Measurements from ENCODE around the gene RAB27A.
A peak's percentile ranks its signal among the peaks of the same experiment; 100 is the strongest.

The RAB27A gene

DNA sequence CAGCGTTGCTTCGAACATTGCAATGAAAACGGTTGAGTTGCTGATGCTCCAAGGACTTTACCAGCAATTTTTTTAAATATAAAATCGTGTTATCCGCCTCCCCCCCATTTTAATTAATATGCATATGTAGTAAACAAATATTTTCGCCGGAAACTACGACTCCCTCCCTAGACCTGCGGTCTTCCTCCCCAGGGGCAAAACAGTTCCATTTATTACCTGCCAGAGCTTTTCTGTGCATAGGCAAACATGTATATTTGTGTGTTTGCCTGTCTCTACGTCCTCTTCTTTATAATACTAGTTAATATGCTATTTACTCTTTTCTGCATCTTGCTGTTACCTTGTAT lies 92.3 kb downstream of the RAB27A start:
- peak overlapping the region; percentile 78 for H3K4me3 ChIP-seq (ENCODE audit: low read depth, low read length)
- DNase-seq (ENCODE audit: low read depth): no peak
- TF ChIP-seq POLR2A (IDR thresholded peaks at IDR 0.05; ENCODE audit: extremely low read depth, insufficient read length): no peak
- TF ChIP-seq, protein P1, sequence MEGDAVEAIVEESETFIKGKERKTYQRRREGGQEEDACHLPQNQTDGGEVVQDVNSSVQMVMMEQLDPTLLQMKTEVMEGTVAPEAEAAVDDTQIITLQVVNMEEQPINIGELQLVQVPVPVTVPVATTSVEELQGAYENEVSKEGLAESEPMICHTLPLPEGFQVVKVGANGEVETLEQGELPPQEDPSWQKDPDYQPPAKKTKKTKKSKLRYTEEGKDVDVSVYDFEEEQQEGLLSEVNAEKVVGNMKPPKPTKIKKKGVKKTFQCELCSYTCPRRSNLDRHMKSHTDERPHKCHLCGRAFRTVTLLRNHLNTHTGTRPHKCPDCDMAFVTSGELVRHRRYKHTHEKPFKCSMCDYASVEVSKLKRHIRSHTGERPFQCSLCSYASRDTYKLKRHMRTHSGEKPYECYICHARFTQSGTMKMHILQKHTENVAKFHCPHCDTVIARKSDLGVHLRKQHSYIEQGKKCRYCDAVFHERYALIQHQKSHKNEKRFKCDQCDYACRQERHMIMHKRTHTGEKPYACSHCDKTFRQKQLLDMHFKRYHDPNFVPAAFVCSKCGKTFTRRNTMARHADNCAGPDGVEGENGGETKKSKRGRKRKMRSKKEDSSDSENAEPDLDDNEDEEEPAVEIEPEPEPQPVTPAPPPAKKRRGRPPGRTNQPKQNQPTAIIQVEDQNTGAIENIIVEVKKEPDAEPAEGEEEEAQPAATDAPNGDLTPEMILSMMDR (IDR thresholded peaks at IDR 0.05; ENCODE audit: low read depth, low read length): no peak
- TF ChIP-seq, protein P2, sequence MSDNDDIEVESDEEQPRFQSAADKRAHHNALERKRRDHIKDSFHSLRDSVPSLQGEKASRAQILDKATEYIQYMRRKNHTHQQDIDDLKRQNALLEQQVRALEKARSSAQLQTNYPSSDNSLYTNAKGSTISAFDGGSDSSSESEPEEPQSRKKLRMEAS (IDR thresholded peaks at IDR 0.05; ENCODE audit: low read depth, low read length): no peak
- no peak for TF ChIP-seq MYC (IDR thresholded peaks at IDR 0.05; ENCODE audit: low read depth, low read length)

DNA sequence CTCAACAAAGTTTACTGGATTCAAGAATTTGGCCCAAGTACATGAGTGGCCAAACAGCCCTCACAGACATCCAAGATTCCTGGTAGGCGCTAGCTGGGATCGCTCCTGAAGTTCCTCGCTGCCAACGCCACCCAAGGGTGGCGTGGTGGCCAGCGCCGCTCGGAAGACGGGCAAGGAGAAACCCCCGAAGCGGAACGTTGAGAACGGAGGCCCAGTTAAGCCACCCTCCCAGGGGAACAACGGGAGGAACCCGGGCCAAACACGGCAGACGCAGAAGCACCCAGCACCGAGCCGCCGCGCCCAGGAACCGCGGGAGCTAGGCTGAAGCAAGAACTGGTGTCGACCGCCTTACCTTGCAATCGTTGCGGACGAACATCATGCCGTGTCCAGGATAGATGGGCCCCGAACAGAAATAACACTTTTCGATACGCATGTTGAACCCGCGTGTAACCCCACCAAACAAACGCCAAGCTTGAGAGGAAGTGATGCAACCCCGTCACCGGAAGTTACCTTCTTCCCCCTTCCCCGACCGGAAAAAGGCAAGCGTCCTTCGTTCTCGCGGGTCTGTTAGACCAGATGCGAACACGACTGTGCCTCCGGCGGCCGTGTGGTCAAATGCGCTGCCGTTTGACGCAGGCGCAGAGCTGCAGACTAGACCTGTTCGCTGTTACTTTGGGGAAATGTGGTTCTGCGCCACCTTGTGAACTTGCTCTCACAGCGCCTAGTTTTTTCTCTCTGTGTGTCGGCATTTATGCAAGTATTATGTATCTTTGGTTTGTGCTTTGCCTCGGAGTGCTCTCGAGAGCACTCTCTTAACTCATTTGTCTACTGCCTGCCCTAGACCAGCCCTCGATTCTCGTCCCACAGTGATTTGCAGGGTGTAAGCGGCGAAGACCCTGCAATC lies 92.9 kb downstream of the RAB27A start, which contains the start of gene RSL24D1:
Gene RSL24D1, minus strand, starts transcription at position 484 of the 904 bp plus-strand sequence. Its CDS starts 51 bp downstream, at position 433.
- H3K4me3 ChIP-seq (ENCODE audit: low read depth, low read length): peak within 1 kb of the TSS; percentile 78
- TF ChIP-seq, protein P1 (IDR thresholded peaks at IDR 0.05; ENCODE audit: low read depth, low read length): peak; percentile 16
- TF ChIP-seq MYC (IDR thresholded peaks at IDR 0.05; ENCODE audit: low read depth, low read length) (peak; percentile 96), POLR2A (IDR thresholded peaks at IDR 0.05; ENCODE audit: extremely low read depth, insufficient read length) (peak; percentile 93)
- TF ChIP-seq, protein P2 (IDR thresholded peaks at IDR 0.05; ENCODE audit: low read depth, low read length): peak; percentile 88
- DNase-seq (ENCODE audit: low read depth): peak; percentile 99

DNA sequence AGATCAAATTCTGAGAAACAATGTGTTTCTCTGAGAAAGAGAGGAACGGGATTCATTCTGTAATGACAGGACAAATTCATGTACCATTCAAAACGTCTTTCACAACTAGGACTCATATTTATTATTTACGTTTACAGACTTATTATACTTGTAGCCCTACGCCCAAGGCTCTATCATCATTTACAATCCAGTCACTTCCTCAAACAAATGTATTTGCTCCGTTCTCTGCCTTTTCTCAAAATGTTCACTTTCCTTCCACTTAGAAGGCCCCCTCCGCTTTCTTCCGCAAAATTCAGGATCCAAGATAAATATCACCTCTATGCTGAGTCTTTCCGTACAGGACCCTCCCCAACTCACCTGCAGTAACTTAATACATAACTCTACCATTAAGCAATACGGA lies 93.6 kb downstream of the RAB27A start:
- H3K4me3 ChIP-seq (ENCODE audit: low read depth, low read length): peak overlapping the region; percentile 78
- DNase-seq (ENCODE audit: low read depth): peak; percentile 51
- TF ChIP-seq, protein P2 (IDR thresholded peaks at IDR 0.05; ENCODE audit: low read depth, low read length): no peak
- TF ChIP-seq, protein P1 (IDR thresholded peaks at IDR 0.05; ENCODE audit: low read depth, low read length): no peak
- no peak for TF ChIP-seq POLR2A (IDR thresholded peaks at IDR 0.05; ENCODE audit: extremely low read depth, insufficient read length)
- TF ChIP-seq MYC (IDR thresholded peaks at IDR 0.05; ENCODE audit: low read depth, low read length): no peak

DNA sequence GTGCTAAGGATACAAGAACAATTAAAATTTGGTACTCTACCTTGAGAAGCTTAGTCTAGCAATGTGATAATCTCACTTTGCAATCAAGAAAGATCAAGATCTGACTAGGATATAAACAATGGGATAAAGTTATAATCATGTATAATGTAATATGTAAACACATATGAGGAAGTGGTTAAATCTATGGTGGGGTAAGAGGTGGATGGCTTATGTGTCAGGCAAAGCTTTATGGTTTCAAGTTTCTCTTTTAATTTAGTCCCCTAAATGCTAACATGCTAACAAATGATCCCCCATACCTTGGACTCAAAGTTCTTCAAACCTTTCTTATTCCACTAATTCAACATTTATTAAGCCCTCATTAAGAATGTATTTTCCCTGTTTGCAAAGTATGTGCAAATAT lies 95.4 kb downstream of the RAB27A start:
- H3K4me3 ChIP-seq (ENCODE audit: low read depth, low read length): peak overlapping the region; percentile 78
- TF ChIP-seq, protein P2 (IDR thresholded peaks at IDR 0.05; ENCODE audit: low read depth, low read length): no peak
- TF ChIP-seq, protein P1 (IDR thresholded peaks at IDR 0.05; ENCODE audit: low read depth, low read length): no peak
- TF ChIP-seq MYC (IDR thresholded peaks at IDR 0.05; ENCODE audit: low read depth, low read length): no peak
- no peak for TF ChIP-seq POLR2A (IDR thresholded peaks at IDR 0.05; ENCODE audit: extremely low read depth, insufficient read length)
- peak; percentile 41 for DNase-seq (ENCODE audit: low read depth)

DNA sequence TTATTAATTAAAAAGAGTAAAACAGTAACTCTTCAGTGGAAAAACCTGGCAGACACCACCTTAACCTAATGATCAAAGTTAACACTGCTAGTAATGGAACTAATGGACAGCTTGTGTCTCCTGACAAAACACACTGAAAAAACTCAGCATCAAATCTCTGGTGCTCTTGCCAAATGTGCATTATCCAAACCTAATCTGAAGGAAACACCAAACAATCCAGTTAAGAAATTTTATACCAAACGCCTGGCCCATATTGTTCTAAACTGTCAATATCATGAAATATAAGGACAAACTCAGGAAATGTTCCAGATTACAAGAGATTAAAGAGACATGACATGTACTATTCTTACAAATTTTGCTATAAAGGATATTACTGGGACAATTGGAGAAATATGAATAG lies 103.3 kb downstream of the RAB27A start:
- TF ChIP-seq, protein P1 (IDR thresholded peaks at IDR 0.05; ENCODE audit: low read depth, low read length): no peak
- TF ChIP-seq POLR2A (IDR thresholded peaks at IDR 0.05; ENCODE audit: extremely low read depth, insufficient read length): no peak
- TF ChIP-seq MYC (IDR thresholded peaks at IDR 0.05; ENCODE audit: low read depth, low read length): no peak
- TF ChIP-seq, protein P2 (IDR thresholded peaks at IDR 0.05; ENCODE audit: low read depth, low read length): no peak

More for the DNA sequence above, 103.3 kb downstream of the RAB27A start:
- DNase-seq (ENCODE audit: low read depth): no peak
- H3K4me3 ChIP-seq (ENCODE audit: low read depth, low read length): no peak overlapping the region
